ENCODE data around the gene EIPR1. TPM values are rescaled to one million over a fixed set of nuclear protein-coding genes. Genes with fewer than 3 reads are reported as not detected.

The EIPR1 gene
- total and polyA plus RNA-seq, 2 experiments from 2014 or later, result 17.4 to 46.3 TPM

GRCh38 chr2:3151153-3151918 lies 226.3 kb downstream of the EIPR1 start:
- no peak overlapping the region for H3K4me2 ChIP-seq
- no peak overlapping the region for H3K27ac ChIP-seq (ENCODE audit: low read depth)
- H3K4me1 ChIP-seq (ENCODE audit: insufficient read depth), result no peaks in the 10 kb centered on the region
- no peak overlapping the region for H3K4me3 ChIP-seq
- no peaks in the 10 kb centered on the region for H3F3A ChIP-seq (replicated peaks; ENCODE audit: low read depth)
- H3K27me3 Mint-ChIP-seq (ENCODE audit: insufficient read depth, low read depth, poor library complexity), result peaks cover 8% of the 10 kb centered on the region
- no peak for DNase-seq (ENCODE audit: low spot score)
- H3K79me2 ChIP-seq (replicated peaks; ENCODE audit: insufficient read depth), result no peaks in the 10 kb centered on the region
- TF ChIP-seq ZNF114 (CRISPR knock-in tag; IDR thresholded peaks at IDR 0.05), result no peak
- TF ChIP-seq NANOG (IDR thresholded peaks at IDR 0.05; ENCODE audit: borderline replicate concordance), result no peak
- TF ChIP-seq, protein P1, sequence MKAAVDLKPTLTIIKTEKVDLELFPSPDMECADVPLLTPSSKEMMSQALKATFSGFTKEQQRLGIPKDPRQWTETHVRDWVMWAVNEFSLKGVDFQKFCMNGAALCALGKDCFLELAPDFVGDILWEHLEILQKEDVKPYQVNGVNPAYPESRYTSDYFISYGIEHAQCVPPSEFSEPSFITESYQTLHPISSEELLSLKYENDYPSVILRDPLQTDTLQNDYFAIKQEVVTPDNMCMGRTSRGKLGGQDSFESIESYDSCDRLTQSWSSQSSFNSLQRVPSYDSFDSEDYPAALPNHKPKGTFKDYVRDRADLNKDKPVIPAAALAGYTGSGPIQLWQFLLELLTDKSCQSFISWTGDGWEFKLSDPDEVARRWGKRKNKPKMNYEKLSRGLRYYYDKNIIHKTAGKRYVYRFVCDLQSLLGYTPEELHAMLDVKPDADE (IDR thresholded peaks at IDR 0.05), result no peak
- TF ChIP-seq, protein P2, sequence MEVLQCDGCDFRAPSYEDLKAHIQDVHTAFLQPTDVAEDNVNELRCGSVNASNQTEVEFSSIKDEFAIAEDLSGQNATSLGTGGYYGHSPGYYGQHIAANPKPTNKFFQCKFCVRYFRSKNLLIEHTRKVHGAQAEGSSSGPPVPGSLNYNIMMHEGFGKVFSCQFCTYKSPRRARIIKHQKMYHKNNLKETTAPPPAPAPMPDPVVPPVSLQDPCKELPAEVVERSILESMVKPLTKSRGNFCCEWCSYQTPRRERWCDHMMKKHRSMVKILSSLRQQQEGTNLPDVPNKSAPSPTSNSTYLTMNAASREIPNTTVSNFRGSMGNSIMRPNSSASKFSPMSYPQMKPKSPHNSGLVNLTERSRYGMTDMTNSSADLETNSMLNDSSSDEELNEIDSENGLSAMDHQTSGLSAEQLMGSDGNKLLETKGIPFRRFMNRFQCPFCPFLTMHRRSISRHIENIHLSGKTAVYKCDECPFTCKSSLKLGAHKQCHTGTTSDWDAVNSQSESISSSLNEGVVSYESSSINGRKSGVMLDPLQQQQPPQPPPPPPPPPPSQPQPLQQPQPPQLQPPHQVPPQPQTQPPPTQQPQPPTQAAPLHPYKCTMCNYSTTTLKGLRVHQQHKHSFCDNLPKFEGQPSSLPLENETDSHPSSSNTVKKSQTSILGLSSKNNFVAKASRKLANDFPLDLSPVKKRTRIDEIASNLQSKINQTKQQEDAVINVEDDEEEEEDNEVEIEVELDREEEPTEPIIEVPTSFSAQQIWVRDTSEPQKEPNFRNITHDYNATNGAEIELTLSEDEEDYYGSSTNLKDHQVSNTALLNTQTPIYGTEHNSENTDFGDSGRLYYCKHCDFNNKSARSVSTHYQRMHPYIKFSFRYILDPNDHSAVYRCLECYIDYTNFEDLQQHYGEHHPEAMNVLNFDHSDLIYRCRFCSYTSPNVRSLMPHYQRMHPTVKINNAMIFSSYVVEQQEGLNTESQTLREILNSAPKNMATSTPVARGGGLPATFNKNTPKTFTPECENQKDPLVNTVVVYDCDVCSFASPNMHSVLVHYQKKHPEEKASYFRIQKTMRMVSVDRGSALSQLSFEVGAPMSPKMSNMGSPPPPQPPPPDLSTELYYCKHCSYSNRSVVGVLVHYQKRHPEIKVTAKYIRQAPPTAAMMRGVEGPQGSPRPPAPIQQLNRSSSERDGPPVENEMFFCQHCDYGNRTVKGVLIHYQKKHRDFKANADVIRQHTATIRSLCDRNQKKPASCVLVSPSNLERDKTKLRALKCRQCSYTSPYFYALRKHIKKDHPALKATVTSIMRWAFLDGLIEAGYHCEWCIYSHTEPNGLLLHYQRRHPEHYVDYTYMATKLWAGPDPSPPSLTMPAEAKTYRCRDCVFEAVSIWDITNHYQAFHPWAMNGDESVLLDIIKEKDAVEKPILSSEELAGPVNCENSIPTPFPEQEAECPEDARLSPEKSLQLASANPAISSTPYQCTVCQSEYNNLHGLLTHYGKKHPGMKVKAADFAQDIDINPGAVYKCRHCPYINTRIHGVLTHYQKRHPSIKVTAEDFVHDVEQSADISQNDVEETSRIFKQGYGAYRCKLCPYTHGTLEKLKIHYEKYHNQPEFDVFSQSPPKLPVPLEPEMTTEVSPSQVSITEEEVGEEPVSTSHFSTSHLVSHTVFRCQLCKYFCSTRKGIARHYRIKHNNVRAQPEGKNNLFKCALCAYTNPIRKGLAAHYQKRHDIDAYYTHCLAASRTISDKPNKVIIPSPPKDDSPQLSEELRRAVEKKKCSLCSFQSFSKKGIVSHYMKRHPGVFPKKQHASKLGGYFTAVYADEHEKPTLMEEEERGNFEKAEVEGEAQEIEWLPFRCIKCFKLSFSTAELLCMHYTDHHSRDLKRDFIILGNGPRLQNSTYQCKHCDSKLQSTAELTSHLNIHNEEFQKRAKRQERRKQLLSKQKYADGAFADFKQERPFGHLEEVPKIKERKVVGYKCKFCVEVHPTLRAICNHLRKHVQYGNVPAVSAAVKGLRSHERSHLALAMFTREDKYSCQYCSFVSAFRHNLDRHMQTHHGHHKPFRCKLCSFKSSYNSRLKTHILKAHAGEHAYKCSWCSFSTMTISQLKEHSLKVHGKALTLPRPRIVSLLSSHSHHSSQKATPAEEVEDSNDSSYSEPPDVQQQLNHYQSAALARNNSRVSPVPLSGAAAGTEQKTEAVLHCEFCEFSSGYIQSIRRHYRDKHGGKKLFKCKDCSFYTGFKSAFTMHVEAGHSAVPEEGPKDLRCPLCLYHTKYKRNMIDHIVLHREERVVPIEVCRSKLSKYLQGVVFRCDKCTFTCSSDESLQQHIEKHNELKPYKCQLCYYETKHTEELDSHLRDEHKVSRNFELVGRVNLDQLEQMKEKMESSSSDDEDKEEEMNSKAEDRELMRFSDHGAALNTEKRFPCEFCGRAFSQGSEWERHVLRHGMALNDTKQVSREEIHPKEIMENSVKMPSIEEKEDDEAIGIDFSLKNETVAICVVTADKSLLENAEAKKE (CRISPR knock-in tag; IDR thresholded peaks at IDR 0.05), result no peak
- TF ChIP-seq, protein P3, sequence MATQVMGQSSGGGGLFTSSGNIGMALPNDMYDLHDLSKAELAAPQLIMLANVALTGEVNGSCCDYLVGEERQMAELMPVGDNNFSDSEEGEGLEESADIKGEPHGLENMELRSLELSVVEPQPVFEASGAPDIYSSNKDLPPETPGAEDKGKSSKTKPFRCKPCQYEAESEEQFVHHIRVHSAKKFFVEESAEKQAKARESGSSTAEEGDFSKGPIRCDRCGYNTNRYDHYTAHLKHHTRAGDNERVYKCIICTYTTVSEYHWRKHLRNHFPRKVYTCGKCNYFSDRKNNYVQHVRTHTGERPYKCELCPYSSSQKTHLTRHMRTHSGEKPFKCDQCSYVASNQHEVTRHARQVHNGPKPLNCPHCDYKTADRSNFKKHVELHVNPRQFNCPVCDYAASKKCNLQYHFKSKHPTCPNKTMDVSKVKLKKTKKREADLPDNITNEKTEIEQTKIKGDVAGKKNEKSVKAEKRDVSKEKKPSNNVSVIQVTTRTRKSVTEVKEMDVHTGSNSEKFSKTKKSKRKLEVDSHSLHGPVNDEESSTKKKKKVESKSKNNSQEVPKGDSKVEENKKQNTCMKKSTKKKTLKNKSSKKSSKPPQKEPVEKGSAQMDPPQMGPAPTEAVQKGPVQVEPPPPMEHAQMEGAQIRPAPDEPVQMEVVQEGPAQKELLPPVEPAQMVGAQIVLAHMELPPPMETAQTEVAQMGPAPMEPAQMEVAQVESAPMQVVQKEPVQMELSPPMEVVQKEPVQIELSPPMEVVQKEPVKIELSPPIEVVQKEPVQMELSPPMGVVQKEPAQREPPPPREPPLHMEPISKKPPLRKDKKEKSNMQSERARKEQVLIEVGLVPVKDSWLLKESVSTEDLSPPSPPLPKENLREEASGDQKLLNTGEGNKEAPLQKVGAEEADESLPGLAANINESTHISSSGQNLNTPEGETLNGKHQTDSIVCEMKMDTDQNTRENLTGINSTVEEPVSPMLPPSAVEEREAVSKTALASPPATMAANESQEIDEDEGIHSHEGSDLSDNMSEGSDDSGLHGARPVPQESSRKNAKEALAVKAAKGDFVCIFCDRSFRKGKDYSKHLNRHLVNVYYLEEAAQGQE (IDR thresholded peaks at IDR 0.05; ENCODE audit: unreplicated experiment), result no peak
- no peak for TF ChIP-seq POLR2AphosphoS5 (IDR thresholded peaks at IDR 0.05; ENCODE audit: low read depth)
- no peak for TF ChIP-seq CTCF (conservative IDR thresholded peaks at IDR 0.05; ENCODE audit: low read depth in 2 of 2)
- no peak for TF ChIP-seq JUNB (IDR thresholded peaks at IDR 0.05; ENCODE audit: unreplicated experiment)
- no peak for TF ChIP-seq EZH2phosphoT487 (IDR thresholded peaks at IDR 0.05; ENCODE audit: unreplicated experiment)
- no peak for TF ChIP-seq STAT1 (IDR thresholded peaks at IDR 0.05; ENCODE audit: unreplicated experiment)
- no peak for TF ChIP-seq EZH2 (IDR thresholded peaks at IDR 0.05; ENCODE audit: low read depth, unreplicated experiment)
- no peak for TF ChIP-seq ZNF331 (CRISPR knock-in tag; IDR thresholded peaks at IDR 0.05; ENCODE audit: low read depth)
- no peak for TF ChIP-seq CREB1 (CRISPR knock-in tag; IDR thresholded peaks at IDR 0.05; ENCODE audit: low read depth)
- H3K4me1 Mint-ChIP-seq, result no peaks in the 10 kb centered on the region
- H3K9me2 ChIP-seq (ENCODE audit: insufficient read depth), result no peaks in the 10 kb centered on the region
- H3K4me3 Mint-ChIP-seq, result no peak overlapping the region
- no peaks in the 10 kb centered on the region for H4K20me1 ChIP-seq (replicated peaks; ENCODE audit: insufficient read depth)
- peaks cover 22% of the 10 kb centered on the region for H3K9me3 Mint-ChIP-seq
- H3K36me3 ChIP-seq (ENCODE audit: insufficient read depth), result no peaks in the 10 kb centered on the region
- no peak overlapping the region; the same call in 1 of the 2 replicates for H3K27ac Mint-ChIP-seq
- H3K27me3 ChIP-seq (ENCODE audit: insufficient read depth), result no peaks in the 10 kb centered on the region
- ATAC-seq, result no peak
- H2AFZ ChIP-seq, result no peak overlapping the region
- H3K36me3 Mint-ChIP-seq (ENCODE audit: low read depth), result peaks cover 20% of the 10 kb centered on the region; the same call in 2 of the 3 replicates
